Suprapubic skin (tissue), 4 donors: ENCODE results near the gene TCF12. TPM values are rescaled to one million over a fixed set of nuclear protein-coding genes. Genes with fewer than 3 reads are reported as not detected.

Experiments used
- DNase-seq, 2 donors: peaks; one replicate each; pipeline ENCODE4 v3.0.0-alpha.2; 2019; ENCODE audit warnings: low spot score in 2 of 2
- H3K27ac ChIP-seq: fragments of 200-600 bp; sonication (generic); one replicate; pipeline ENCODE4 v1.5.1; 2019
- H3K27me3 ChIP-seq: fragments of 200-600 bp; sonication (generic); one replicate; pipeline ENCODE4 v1.5.1; 2019
- H3K36me3 ChIP-seq: fragments of 200-600 bp; sonication (generic); one replicate; pipeline ENCODE4 v1.5.1; 2019
- H3K4me1 ChIP-seq: fragments of 200-600 bp; sonication (generic); one replicate; pipeline ENCODE4 v1.5.1; 2019
- H3K4me3 ChIP-seq: fragments of 200-600 bp; sonication (generic); one replicate; pipeline ENCODE4 v1.5.1; 2019; ENCODE audit warnings: mild to moderate bottlenecking
- H3K9me3 ChIP-seq: fragments of 200-600 bp; sonication (generic); one replicate; pipeline ENCODE4 v1.5.1; 2019
- CTCF ChIP-seq, 2 donors: fragments of 200-600 bp in 1 of 2; fragments of 450-650 bp in 1 of 2; sonication (generic) in 1 of 2; IDR thresholded peaks; one replicate each; pipeline ENCODE4 v1.5.1; 2016 to 2019; ENCODE audit warnings: antibody characterized with exemption in 2 of 2, mild to moderate bottlenecking in 1 of 2, moderate library complexity in 1 of 2
- EP300 ChIP-seq: sonication (generic); formaldehyde crosslinking; IDR thresholded peaks from one replicate; pipeline ENCODE4 v1.6.1; 2017; ENCODE audit warnings: antibody characterized with exemption
- POLR2A ChIP-seq, 2 donors: fragments of 450-650 bp; IDR thresholded peaks; one replicate each; pipeline ENCODE4 v1.6.1; 2017; ENCODE audit warnings: antibody characterized with exemption in 2 of 2, mild to moderate bottlenecking in 2 of 2, moderate library complexity in 2 of 2
- POLR2AphosphoS5 ChIP-seq, 3 donors: sonication (generic); formaldehyde crosslinking; IDR thresholded peaks; one replicate each; pipeline ENCODE4 v1.6.1; 2017; ENCODE audit warnings: antibody characterized with exemption in 3 of 3
- WGBS: methylation state at CpG from one replicate; pipeline ENCODE4 v1.1.5; 2018; 5-methylcytosine and 5-hydroxymethylcytosine counted together
- total RNA-seq, 4 donors: library from RNA; depleted of rRNA; stranded (reverse); fragments of >200 nt; gene quantifications; one replicate each; pipeline ENCODE4 v1.1.0, GENCODE V29; 2016

Gene TCF12
- total RNA-seq, 4 donors from 2014 or later: 91.3 to 118 (median 105) TPM

- H3K27ac ChIP-seq: no peak overlapping the region
- no peak for TF ChIP-seq CTCF (IDR thresholded peaks at IDR 0.05)
- TF ChIP-seq POLR2AphosphoS5 (IDR thresholded peaks at IDR 0.05): no peak
- TF ChIP-seq POLR2A (IDR thresholded peaks at IDR 0.05): no peak
- no peak for TF ChIP-seq EP300
- H3K36me3 ChIP-seq: peaks cover 6% of the 10 kb centered on the region
- H3K4me3 ChIP-seq: no peak overlapping the region
- 94% methylated on average over 1 of the region's 1 CpG for WGBS
- H3K4me1 ChIP-seq: peaks cover 4% of the 10 kb centered on the region
- no peaks in the 10 kb centered on the region for H3K27me3 ChIP-seq
- no peaks in the 10 kb centered on the region for H3K9me3 ChIP-seq
- DNase-seq: no peak
Observed at GRCh38 chr15:57124036-57124435, 205.6 kb downstream of the TCF12 start.

- Histone ChIP-seq H3K4me1 (peaks cover under 1% of the 10 kb centered on the region), H3K36me3 (peaks cover 6% of the 10 kb centered on the region), H3K9me3 (no peaks in the 10 kb centered on the region), H3K27ac (no peak overlapping the region), H3K4me3 (no peak overlapping the region), H3K27me3 (no peaks in the 10 kb centered on the region)
- TF ChIP-seq POLR2AphosphoS5 (IDR thresholded peaks at IDR 0.05) (no peak), POLR2A (IDR thresholded peaks at IDR 0.05) (no peak), EP300 (no peak), CTCF (IDR thresholded peaks at IDR 0.05) (no peak)
- 87% methylated on average over 3 of the region's 3 CpGs for WGBS
- DNase-seq: no peak
Observed at GRCh38 chr15:57129064-57129463, 210.6 kb downstream of the TCF12 start.

GRCh38 chr15:57130956-57131355 lies 212.5 kb downstream of the TCF12 start:
- Histone ChIP-seq H3K27me3 (no peaks in the 10 kb centered on the region), H3K36me3 (no peaks in the 10 kb centered on the region), H3K27ac (no peak overlapping the region), H3K9me3 (no peaks in the 10 kb centered on the region), H3K4me1 (peaks cover 12% of the 10 kb centered on the region), H3K4me3 (no peak overlapping the region)
- TF ChIP-seq POLR2A (IDR thresholded peaks at IDR 0.05) (no peak), POLR2AphosphoS5 (IDR thresholded peaks at IDR 0.05) (no peak), EP300 (no peak), CTCF (IDR thresholded peaks at IDR 0.05) (no peak)
- WGBS: 93% methylated on average over 4 of the region's 4 CpGs
- no peak for DNase-seq

GRCh38 chr15:57133127-57133968 lies 214.9 kb downstream of the TCF12 start:
- WGBS: 64% methylated on average over 9 of the region's 9 CpGs
- H3K27ac ChIP-seq: no peak overlapping the region
- no peak for TF ChIP-seq POLR2AphosphoS5 (IDR thresholded peaks at IDR 0.05)
- no peak for TF ChIP-seq POLR2A (IDR thresholded peaks at IDR 0.05)
- TF ChIP-seq EP300: no peak
- TF ChIP-seq CTCF (IDR thresholded peaks at IDR 0.05): no peak
- no peak overlapping the region for H3K4me3 ChIP-seq
- H3K36me3 ChIP-seq: no peaks in the 10 kb centered on the region
- no peak for DNase-seq
- peaks cover 19% of the 10 kb centered on the region for H3K4me1 ChIP-seq
- H3K27me3 ChIP-seq: no peaks in the 10 kb centered on the region
- no peaks in the 10 kb centered on the region for H3K9me3 ChIP-seq

- no peaks in the 10 kb centered on the region for H3K9me3 ChIP-seq
- no peaks in the 10 kb centered on the region for H3K27me3 ChIP-seq
- no peak overlapping the region for H3K4me3 ChIP-seq
- no peak overlapping the region for H3K27ac ChIP-seq
- peaks cover 19% of the 10 kb centered on the region for H3K4me1 ChIP-seq
- TF ChIP-seq POLR2A (IDR thresholded peaks at IDR 0.05) (no peak), EP300 (no peak), CTCF (IDR thresholded peaks at IDR 0.05) (no peak), POLR2AphosphoS5 (IDR thresholded peaks at IDR 0.05) (no peak)
- WGBS: 80% methylated on average over 4 of the region's 4 CpGs
- H3K36me3 ChIP-seq: no peaks in the 10 kb centered on the region
- DNase-seq: no peak
Observed at GRCh38 chr15:57134071-57134605, 215.7 kb downstream of the TCF12 start.
